Stimulated activated CD4-positive, alpha-beta T cell treated with anti-CD3 and anti-CD28 coated beads, Interleukin-15, amount 100 ng/mL, for 24 hours (primary cell): ENCODE results near the gene SLAMF7.
"Not testable (repeated sequence)": the region's sequence is repeated elsewhere in the genome, so short reads cannot be mapped to it uniquely, and the experiment has no call there.

Experiments used
- DNase-seq: peaks from one replicate; pipeline ENCODE4 v3.0.0-alpha.2; 2020

Gene SLAMF7

DNA sequence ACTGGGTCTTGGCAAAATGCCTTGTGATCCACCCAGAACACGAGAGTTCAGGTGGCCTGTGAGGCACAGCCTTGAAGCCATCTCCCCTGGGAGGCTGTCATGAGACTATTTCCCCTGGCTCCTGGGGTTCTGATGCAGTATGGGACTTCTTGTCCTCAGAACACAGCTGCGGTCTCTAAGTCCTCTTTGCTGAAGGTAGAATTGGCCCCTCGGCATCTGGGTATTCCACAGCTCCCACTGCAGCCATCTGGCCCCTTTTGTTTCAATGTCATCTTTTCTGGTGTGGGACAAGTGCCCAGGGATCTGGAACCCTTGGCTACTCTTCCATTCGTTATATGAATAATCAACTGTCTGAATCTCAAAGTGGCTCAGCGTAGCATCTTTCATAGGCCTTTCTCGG, 39.9 kb downstream of the SLAMF7 start:
- no peak for DNase-seq

GRCh38 chr1:160779626-160780397, 40.8 kb downstream of the SLAMF7 start:
- peak; percentile 69 for DNase-seq

DNA sequence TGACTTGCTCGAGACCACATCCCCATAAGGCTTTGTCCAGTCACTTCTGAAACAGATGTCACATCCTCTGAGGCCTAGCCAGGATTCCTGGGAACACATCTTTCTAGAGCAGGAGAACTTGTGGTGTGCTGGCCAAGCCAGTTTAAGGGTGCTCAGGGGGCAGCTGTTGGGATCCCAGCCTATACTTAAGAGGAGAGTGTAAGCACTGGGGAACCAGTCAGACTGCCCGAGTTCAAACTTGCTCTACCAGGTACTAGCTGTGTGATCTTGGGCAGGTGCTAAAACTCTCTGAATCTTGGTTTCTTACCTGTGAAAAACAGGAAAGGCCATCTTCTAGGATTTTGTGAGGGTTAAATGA, 41.3 kb downstream of the SLAMF7 start:
- DNase-seq = no peak

GRCh38 chr1:160781186-160781766, 42.2 kb downstream of the SLAMF7 start:
- DNase-seq = no peak

GRCh38 chr1:160781914-160782689, 43.1 kb downstream of the SLAMF7 start:
- DNase-seq = peak; percentile 34

- not testable (repeated sequence) for DNase-seq
These were observed 44.1 kb downstream of the SLAMF7 start for GRCh38 chr1:160782988-160783765.

DNA sequence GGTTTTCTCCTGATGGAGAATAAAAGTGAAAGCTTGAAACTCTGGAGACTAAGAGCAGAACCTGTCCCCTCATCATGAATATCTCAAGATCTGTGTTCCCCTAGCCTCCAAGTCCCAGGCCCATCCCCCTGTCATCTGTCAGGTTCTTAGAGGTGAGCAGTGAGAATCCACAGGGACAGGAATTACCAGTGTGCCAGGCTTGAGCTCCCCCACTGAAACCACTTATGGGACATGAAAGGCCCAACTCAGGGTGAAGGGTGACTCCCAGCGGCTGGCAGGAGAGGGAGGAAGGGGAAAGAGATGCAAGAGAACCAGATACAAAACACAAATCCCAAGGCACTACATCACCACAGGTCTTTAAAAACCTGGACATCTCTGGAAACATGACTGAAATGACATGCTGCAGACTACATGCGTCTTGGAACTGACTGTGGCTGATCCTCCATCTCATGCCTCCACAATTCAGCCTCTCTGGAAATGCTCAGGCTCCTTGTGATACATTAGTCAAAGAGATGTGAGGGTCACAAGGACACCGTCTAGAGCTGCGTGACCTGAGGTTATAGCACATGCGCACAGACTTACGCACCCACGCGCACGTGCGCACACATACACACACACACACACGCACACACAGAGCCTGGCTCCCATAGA, 50.1 kb downstream of the SLAMF7 start:
- DNase-seq = no peak

DNA sequence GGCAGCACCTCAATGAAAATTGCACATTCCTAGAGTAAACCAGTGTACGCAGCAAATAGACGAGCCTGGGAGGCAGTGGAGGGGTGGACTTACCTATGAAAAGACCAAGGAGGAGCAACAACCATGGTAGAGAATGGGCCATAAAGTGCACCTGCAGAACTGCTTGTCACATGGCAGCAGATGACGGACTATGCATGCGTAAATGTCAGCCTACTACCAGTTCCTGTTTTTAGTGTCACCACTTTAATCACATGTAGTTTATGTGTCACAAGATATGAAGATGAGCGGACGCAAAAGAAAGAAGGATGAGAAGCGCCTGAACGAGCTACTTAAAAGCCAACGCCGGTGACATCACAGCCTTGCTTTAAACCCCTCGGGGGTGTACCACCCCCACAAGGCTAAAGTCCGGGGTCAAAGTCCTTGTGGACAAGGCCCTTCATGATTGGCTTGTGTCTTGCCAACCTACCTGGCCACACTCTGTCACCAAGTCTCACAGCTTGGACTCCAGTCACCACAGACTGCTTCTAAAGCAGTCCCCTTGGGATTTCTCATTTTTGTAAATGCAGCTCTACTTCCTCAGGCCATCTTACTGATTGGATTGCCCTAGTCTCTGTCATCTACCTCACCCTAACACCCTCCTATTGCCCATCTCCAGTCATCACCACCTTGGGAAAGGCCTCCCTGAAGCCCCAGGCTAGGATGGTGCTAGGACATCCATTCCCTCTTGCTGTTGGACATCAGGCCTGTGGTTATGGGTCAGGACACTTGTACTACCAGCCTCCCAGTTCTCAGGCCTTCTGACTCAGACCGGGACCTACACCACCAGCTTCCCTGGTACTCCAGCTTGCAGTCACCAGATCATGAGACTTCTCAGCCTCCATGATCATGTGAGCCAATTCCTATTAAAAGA, 50.9 kb downstream of the SLAMF7 start:
- DNase-seq = no peak

- DNase-seq = no peak
These were observed 55.3 kb downstream of the SLAMF7 start for GRCh38 chr1:160794376-160794775.

GRCh38 chr1:160795951-160796383, 56.9 kb downstream of the SLAMF7 start, which contains the start of gene LY9:
LY9 (plus strand) TSS chr1:160796174; CDS start chr1:160796188, 14 bp downstream.
- DNase-seq = peak; percentile 82

DNA sequence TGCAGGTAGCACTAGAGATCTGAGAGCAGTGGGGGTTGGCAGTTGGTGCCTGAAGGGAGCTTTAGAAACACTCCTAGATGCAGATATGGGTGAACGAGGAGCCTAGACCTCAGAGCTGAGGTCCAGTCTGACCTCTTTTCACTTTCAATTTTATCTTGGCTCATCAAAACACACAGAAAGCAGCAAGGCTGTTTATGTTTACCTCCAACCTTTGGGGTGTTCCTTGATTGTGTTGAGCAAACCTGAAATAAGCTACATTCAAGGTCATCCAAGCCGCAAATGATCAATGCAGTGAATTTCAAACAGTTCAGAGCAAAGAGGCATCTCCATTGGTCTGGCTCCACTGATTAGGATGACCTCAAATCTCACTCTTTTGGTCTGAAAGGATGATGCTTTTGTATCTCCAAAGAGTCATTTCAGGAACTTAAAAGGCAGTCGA, 58.2 kb downstream of the SLAMF7 start:
- no peak for DNase-seq

DNA sequence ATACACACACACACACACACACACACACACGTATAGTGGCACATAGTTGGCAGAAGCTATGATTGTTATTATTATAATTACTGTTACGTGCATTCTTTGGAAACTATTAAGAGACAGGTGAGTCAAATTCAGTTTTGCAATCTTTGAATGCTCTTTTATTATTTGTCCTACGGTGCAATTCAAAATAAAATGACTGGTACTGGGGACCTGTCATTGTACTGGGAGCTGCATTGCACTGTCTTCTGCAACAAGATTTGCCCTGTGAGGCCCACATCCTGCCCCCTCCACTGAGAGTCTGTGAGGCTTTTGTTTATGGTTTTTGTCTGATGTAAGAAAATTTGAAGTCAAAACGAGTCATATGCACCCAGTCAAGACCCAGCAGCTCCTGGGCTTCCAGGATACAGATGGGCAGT, 58.8 kb downstream of the SLAMF7 start:
- DNase-seq = peak; percentile 70

DNA sequence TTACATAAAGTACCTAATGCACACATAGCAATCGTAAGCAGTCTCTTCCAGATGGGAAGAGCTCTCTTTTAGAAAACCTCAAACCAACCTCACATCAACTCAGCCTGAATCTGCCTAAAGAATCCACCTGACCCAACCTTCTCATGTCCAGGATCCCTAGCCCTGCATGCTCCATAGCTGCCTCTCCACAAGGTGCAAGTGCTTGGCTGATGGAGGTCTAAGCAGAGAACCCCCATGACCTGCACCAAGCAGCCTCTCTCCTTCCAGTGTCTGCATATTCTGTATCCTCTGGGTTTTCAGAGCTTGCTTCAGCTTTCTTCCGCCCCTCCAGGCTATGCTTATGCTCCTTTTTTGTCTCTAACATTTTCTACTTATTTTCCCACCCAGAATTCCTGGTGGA, 59.4 kb downstream of the SLAMF7 start:
- no peak for DNase-seq

- DNase-seq = no peak
These were observed 60.6 kb downstream of the SLAMF7 start for GRCh38 chr1:160799641-160800040.

DNA sequence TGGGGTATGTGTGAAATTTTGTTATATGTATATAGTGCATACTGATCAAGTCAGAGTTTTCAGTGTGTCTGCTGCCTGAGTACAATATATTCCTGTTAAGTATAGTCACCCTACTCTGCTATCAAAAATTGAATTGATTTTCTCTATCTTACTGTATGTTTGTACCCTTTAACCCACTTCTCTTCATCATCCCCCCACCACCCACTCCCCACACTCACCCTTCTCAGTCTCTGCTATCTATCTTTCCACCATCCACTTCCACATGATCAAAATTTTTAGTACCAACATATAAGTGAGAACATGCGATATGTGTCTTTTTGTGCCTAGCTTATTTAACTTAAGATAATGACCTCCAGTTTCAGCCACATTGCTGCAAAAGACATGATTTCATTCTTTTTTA, 61.1 kb downstream of the SLAMF7 start:
- peak; percentile 56 for DNase-seq

DNA sequence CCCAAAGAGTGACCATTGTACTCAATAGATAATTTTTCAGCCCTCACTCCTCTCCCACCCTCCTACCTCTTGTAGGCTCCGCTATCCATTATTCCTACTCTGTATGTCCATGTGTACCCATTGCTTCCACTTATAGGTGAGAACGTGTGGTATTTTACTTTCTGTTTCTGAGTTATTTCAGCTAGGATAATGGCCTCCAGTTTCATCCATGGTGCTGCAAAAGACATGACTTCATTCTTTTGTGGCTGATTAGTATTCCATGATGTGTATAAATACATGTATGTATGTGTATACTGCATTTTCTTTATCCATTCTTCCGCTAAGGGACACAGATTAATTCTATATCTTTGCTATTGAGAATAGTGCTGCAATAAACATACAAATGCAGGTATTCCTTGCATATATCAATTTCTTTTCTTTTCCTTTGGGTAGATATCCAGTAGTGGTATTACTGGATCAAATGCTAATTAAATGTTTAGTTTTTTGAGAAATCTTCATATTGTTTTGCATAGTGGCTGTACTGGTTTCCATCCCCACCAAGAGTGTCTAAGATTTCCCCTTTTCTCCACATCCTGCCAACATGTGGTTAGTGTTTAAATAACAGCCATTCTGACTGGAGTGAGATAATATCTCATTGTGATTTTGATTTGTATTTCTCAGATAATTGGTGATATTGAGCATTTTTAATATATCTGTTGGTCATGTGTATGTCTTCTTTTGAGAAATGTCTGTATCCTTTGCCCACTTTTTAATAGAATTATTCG, 61.8 kb downstream of the SLAMF7 start:
- no peak for DNase-seq

DNA sequence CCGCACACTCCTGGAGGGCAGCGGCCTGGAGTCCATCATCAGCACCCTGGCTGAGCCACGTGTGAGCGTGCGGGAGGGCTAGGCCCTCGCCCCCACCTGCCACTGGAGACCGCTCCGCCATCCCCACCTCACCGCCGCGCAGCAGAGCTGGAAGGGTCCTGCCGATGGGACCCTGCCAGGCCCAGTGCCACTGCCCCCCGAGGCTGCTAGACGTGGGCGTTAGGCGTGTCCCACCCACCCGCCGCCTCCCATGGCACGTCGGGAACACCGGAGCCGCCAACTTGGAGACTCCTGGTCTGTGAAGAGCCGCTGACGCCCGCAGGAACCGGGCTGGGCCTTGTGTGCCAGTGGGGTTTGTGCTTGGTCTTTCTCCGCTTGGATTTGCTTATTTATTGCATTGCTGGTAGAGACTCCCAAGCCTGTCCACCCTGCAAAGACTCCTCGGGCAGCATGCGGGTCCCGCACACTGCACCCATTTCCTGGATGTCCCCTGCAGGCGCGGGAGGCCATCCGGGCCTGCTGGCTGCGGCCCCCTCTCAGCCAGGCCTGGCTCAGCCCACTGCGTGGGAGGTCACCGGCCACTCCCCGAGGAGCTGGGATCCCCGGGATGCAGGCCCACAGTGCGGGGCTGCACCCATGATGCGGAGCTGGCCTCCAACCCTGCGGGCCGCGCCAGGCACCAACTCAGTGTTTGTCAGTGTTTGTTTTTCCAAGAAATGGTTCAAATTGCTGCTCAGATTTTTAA, 63.0 kb downstream of the SLAMF7 start:
- no peak for DNase-seq
